Measurements from ENCODE around the gene ELMO3. TPM values are rescaled to one million over a fixed set of nuclear protein-coding genes. Genes with fewer than 3 reads are reported as not detected.

The ELMO3 gene
- total and polyA plus RNA-seq, 2 of the 13 experiments (the other 11 are each of a cell fraction or from before 2014, with no cell fraction given): 2.6 to 4.0 TPM

DNA sequence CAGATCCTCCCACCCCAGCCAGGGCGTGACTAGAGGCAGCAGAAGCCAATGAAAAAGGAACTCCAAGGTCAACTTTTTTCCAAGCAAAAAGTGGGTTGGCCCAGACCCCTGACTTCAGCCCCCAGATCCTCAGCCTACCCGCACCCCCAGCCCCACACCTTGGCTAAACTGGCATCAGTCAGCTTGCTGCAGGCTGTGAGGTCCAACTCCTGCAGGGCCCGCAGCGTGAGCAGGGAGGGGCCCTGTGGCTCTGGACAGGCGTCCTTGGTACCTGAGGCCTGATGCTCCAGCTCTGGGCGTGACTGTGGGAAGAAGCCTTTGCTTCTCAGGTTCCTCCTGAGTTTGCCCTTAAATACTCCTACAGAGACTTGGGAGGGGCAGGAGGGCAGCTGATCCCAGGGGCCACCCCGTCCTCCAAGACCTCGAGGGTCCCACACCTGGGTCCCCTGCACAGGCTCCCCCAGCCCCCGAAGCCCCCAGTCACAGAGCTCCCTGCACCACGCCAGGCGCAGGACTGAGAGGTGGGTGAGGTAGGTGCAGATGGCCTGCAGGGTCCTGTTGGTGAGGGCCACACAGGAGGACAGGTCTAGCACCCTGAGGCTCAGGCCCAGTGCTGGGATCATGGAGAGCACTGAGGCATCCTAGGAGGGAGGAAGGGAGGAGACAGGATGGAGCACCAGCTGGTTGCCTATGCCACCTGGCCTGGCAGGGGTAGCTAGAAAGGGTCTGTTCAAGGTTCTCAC is 9.4 kb downstream of the ELMO3 start (continued):
- TF ChIP-seq ZNF513 (CRISPR knock-in tag; conservative IDR thresholded peaks at IDR 0.05) (no peak), NFATC3 (CRISPR knock-in tag; IDR thresholded peaks at IDR 0.05) (no peak), MTF1 (CRISPR knock-in tag; IDR thresholded peaks at IDR 0.05) (no peak), ZNF225 (CRISPR knock-in tag; IDR thresholded peaks at IDR 0.05) (no peak), KAT7 (CRISPR knock-in tag; IDR thresholded peaks at IDR 0.05; ENCODE audit: borderline replicate concordance) (no peak), ATF1 (CRISPR knock-in tag; IDR thresholded peaks at IDR 0.05) (no peak), THAP9 (CRISPR knock-in tag; IDR thresholded peaks at IDR 0.05; ENCODE audit: borderline replicate concordance) (no peak), ARNT (IDR thresholded peaks at IDR 0.05) (no peak), SNAPC5 (CRISPR knock-in tag; IDR thresholded peaks at IDR 0.05; ENCODE audit: borderline replicate concordance) (no peak), ZNF546 (CRISPR knock-in tag; conservative IDR thresholded peaks at IDR 0.05) (0 out of 2 replicates have a peak, but pooled peaks have one; percentile 11), YEATS4 (CRISPR knock-in tag; IDR thresholded peaks at IDR 0.05; ENCODE audit: borderline replicate concordance) (no peak), CTCF (CRISPR knock-in tag; IDR thresholded peaks at IDR 0.05) (no peak), RXRA (CRISPR knock-in tag; IDR thresholded peaks at IDR 0.05) (no peak)
- TF ChIP-seq, protein P1, sequence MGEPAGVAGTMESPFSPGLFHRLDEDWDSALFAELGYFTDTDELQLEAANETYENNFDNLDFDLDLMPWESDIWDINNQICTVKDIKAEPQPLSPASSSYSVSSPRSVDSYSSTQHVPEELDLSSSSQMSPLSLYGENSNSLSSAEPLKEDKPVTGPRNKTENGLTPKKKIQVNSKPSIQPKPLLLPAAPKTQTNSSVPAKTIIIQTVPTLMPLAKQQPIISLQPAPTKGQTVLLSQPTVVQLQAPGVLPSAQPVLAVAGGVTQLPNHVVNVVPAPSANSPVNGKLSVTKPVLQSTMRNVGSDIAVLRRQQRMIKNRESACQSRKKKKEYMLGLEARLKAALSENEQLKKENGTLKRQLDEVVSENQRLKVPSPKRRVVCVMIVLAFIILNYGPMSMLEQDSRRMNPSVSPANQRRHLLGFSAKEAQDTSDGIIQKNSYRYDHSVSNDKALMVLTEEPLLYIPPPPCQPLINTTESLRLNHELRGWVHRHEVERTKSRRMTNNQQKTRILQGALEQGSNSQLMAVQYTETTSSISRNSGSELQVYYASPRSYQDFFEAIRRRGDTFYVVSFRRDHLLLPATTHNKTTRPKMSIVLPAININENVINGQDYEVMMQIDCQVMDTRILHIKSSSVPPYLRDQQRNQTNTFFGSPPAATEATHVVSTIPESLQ (CRISPR knock-in tag; conservative IDR thresholded peaks at IDR 0.05): no peak
- TF ChIP-seq, protein P2, sequence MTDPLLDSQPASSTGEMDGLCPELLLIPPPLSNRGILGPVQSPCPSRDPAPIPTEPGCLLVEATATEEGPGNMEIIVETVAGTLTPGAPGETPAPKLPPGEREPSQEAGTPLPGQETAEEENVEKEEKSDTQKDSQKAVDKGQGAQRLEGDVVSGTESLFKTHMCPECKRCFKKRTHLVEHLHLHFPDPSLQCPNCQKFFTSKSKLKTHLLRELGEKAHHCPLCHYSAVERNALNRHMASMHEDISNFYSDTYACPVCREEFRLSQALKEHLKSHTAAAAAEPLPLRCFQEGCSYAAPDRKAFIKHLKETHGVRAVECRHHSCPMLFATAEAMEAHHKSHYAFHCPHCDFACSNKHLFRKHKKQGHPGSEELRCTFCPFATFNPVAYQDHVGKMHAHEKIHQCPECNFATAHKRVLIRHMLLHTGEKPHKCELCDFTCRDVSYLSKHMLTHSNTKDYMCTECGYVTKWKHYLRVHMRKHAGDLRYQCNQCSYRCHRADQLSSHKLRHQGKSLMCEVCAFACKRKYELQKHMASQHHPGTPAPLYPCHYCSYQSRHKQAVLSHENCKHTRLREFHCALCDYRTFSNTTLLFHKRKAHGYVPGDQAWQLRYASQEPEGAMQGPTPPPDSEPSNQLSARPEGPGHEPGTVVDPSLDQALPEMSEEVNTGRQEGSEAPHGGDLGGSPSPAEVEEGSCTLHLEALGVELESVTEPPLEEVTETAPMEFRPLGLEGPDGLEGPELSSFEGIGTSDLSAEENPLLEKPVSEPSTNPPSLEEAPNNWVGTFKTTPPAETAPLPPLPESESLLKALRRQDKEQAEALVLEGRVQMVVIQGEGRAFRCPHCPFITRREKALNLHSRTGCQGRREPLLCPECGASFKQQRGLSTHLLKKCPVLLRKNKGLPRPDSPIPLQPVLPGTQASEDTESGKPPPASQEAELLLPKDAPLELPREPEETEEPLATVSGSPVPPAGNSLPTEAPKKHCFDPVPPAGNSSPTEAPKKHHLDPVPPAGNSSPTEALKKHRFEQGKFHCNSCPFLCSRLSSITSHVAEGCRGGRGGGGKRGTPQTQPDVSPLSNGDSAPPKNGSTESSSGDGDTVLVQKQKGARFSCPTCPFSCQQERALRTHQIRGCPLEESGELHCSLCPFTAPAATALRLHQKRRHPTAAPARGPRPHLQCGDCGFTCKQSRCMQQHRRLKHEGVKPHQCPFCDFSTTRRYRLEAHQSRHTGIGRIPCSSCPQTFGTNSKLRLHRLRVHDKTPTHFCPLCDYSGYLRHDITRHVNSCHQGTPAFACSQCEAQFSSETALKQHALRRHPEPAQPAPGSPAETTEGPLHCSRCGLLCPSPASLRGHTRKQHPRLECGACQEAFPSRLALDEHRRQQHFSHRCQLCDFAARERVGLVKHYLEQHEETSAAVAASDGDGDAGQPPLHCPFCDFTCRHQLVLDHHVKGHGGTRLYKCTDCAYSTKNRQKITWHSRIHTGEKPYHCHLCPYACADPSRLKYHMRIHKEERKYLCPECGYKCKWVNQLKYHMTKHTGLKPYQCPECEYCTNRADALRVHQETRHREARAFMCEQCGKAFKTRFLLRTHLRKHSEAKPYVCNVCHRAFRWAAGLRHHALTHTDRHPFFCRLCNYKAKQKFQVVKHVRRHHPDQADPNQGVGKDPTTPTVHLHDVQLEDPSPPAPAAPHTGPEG (CRISPR knock-in tag; IDR thresholded peaks at IDR 0.05): 0 out of 2 replicates have a peak, but pooled peaks have one; percentile 8

Measured in HepG2 (cell line).